Bronchial epithelial cell (primary cell): ENCODE measurements around the gene DSPP. TPM values are rescaled to one million over a fixed set of nuclear protein-coding genes. Genes with fewer than 3 reads are reported as not detected.

Source experiments
- DNase-seq: peaks from one replicate; pipeline ENCODE4 v3.0.0-alpha.2; 2010; ENCODE audit warnings: low read depth
- FAIRE-seq: peaks from 2 replicates; lab custom pipeline; 2011; peaks lifted over from hg19 to GRCh38; lab: Jason Lieb, UNC
- H3K27me3 ChIP-seq: 2 replicates; pipeline ENCODE4 v1.5.1; 2011; ENCODE audit warnings: low read length; ENCODE audit not compliant: control insufficient read depth, insufficient read depth
- H3K36me3 ChIP-seq: 2 replicates; pipeline ENCODE4 v1.5.1; 2011; ENCODE audit warnings: low read length; ENCODE audit not compliant: control insufficient read depth, insufficient read depth
- H3K4me3 ChIP-seq: 2 replicates; pipeline ENCODE4 v1.5.1; 2011; ENCODE audit warnings: mild to moderate bottlenecking, low read depth, low read length, control low read depth
- CTCF ChIP-seq: IDR thresholded peaks from 2 replicates; pipeline ENCODE4 v1.5.1; 2011; ENCODE audit warnings: mild to moderate bottlenecking, moderate library complexity, low read length, control low read depth, inconsistent platforms; ENCODE audit not compliant: insufficient read depth, severe bottlenecking
- total RNA-seq: library from RNA; depleted of rRNA; stranded (reverse); fragments of >200 nt; gene quantifications from 2 replicates; pipeline ENCODE4 v1.2.1, GENCODE V29; 2014

DSPP gene
- not detected in 2 replicates for total RNA-seq

- Histone ChIP-seq H3K36me3 (no peaks in the 10 kb centered on the region), H3K27me3 (no peaks in the 10 kb centered on the region), H3K4me3 (no peak within 1 kb of the TSS)
- no peak for TF ChIP-seq CTCF
- FAIRE-seq (no peak), DNase-seq (no peak)
Observed at GRCh38 chr4:87608229-87608628, at the start of gene DSPP. Gene DSPP (plus strand): TSS chr4:87608529. CDS start chr4:87610909, 2,380 bp downstream.

DNA sequence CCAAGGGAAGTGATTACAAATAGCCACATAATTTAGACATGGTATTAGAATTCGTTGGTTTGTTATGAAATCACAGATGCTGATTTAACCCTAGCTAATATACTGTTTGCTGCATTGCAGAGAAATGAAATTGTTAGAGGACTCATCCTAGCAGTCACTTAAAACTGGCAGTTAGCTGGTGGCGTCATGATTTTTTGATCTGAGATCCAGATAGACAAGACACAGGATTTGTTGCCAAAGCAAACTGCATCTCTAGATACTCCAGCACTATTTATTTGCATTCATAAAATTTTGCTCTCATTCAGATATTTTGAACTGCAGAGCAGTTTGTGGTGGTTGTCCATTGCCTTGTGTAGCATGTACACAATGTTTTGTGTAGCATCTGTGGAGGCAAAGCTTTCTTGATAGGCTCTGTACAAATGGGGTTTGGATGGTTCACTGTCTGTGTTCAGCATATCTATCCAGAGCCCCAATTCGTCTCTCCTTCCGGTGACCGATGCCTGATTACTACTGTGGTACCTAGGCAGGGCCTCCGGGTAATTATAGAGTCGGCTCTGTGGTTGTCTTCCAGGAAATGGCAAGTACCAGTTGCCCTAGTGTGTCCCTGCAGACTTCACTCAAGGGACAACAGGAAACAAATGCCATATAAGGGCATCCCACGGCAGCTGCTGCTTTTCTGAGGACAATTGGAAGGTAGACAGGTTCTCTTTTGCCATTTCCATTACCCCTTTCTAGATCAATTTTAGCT lies 49.1 kb upstream of the DSPP start:
- DNase-seq (no peak), FAIRE-seq (no peak)
- no peak for TF ChIP-seq CTCF
- Histone ChIP-seq H3K36me3 (no peaks in the 10 kb centered on the region), H3K4me3 (no peak overlapping the region), H3K27me3 (no peaks in the 10 kb centered on the region)

- DNase-seq (peak; percentile 70), FAIRE-seq (no peak)
- Histone ChIP-seq H3K4me3 (no peak overlapping the region), H3K27me3 (no peaks in the 10 kb centered on the region), H3K36me3 (no peaks in the 10 kb centered on the region)
- TF ChIP-seq CTCF: no peak
Observed at GRCh38 chr4:87560802-87561201, 47.5 kb upstream of the DSPP start.

GRCh38 chr4:87565746-87566145 lies 42.6 kb upstream of the DSPP start:
- no peaks in the 10 kb centered on the region for H3K36me3 ChIP-seq
- TF ChIP-seq CTCF: no peak
- FAIRE-seq: no peak
- no peaks in the 10 kb centered on the region for H3K27me3 ChIP-seq
- no peak overlapping the region for H3K4me3 ChIP-seq
- no peak for DNase-seq

GRCh38 chr4:87566276-87566675 lies 42.1 kb upstream of the DSPP start:
- DNase-seq (no peak), FAIRE-seq (no peak)
- Histone ChIP-seq H3K27me3 (no peaks in the 10 kb centered on the region), H3K36me3 (no peaks in the 10 kb centered on the region), H3K4me3 (no peak overlapping the region)
- TF ChIP-seq CTCF: no peak

GRCh38 chr4:87567191-87567590 lies 41.1 kb upstream of the DSPP start:
- Histone ChIP-seq H3K27me3 (no peaks in the 10 kb centered on the region), H3K36me3 (no peaks in the 10 kb centered on the region), H3K4me3 (no peak overlapping the region)
- FAIRE-seq (no peak), DNase-seq (peak; percentile 61)
- TF ChIP-seq CTCF: no peak
